Measurements from ENCODE around the gene FAM83F. TPM values are rescaled to one million over a fixed set of nuclear protein-coding genes. Genes with fewer than 3 reads are reported as not detected.

FAM83F gene
- total RNA-seq, 4 donors from 2014 or later, result 32.4 to 52.9 (median 41.2) TPM

- intact Hi-C loops (cut with DNase I; ENCODE audit: low total_unique reads), result no loop called here
- WGBS, 2 donors, result 68 to 71% methylated on average over 5 of the region's 5 CpGs
- H3K4me3 ChIP-seq (ENCODE audit: low read depth, poor library complexity, severe bottlenecking), result no peak overlapping the region
- DNase-seq (ENCODE audit: low spot score in 2 of 2), result no peak
- TF ChIP-seq CTCF (IDR thresholded peaks at IDR 0.05) (no peak), POLR2A (IDR thresholded peaks at IDR 0.05) (no peak)
These were observed 21.1 kb upstream of the FAM83F start for GRCh38 chr22:39973656-39974055.

DNA sequence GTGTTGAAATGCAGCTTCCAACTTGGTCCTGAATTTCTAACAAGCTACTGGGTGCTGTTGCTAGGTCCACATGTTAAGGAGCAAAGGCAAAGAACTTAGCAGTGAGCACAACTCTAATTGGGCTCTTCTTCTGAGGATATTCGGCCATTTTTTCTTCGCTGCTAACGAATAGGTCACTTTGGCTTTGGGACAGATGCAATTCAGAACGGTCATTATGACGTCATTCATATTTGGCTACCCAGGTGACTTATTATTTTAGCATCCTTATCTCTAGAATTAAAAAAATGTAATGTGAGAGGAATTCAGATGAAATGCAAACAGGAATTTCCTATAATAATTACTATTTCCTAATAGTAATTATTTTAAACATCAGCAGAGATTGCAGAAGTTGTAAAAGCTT is 20.7 kb upstream of the FAM83F start:
- TF ChIP-seq CTCF (IDR thresholded peaks at IDR 0.05) (no peak), POLR2A (IDR thresholded peaks at IDR 0.05) (no peak)
- DNase-seq (ENCODE audit: low spot score in 2 of 2), result no peak
- H3K4me3 ChIP-seq (ENCODE audit: low read depth, poor library complexity, severe bottlenecking), result no peak overlapping the region
- intact Hi-C loops (cut with DNase I; ENCODE audit: low total_unique reads), result no loop called here
- 72 to 73% methylated on average over 5 of the region's 5 CpGs for WGBS, 2 donors

DNA sequence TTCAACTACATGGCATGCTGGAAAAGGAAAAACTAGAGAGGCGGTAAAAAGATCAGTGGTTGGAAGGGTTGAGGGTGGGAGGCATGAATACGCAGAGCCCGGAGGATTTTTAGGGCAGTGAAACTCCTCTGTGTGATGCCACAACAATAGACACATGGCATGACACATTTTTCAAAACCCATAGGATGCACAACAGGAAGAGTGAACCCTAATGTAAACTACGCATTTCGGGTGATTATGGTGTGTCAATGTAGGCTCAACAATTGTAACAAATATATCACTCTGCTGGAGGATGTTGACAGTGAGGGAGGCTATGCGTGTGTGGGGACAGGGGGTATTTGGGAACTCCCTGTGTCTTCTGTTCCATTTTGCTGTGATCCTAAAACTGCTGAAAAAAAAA is 15.7 kb upstream of the FAM83F start:
- TF ChIP-seq POLR2A (IDR thresholded peaks at IDR 0.05), result no peak
- H3K4me3 ChIP-seq (ENCODE audit: low read depth, poor library complexity, severe bottlenecking), result no peak overlapping the region
- no peak for DNase-seq (ENCODE audit: low spot score in 2 of 2)
- intact Hi-C loops (cut with DNase I; ENCODE audit: low total_unique reads), result no loop called here
- WGBS, 2 donors, result 67 to 84% methylated on average over 6 of the region's 6 CpGs

DNA sequence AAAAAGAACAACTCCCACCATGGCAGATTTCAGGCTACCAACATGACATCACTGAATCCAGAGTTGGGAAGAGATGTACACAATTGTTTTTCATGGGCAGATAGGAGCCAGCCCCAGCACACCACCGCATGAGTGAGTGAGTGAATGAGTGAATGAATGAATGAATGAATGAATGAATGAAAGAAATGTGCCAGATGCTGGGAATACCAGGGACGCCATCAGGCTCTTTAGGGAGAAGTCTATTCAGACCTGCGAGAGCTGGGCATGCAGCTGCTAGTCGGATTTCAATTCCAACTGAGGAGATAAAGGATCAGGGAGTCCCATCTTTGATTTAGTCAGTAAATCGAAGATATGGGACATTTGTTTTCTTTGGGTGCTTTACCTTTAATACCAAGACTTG is 15.3 kb upstream of the FAM83F start:
- no peak for TF ChIP-seq CTCF (IDR thresholded peaks at IDR 0.05)
- TF ChIP-seq POLR2A (IDR thresholded peaks at IDR 0.05), result no peak
- 62 to 85% methylated on average over 5 of the region's 5 CpGs for WGBS, 2 donors
- intact Hi-C loops (cut with DNase I; ENCODE audit: low total_unique reads), result no loop called here
- H3K4me3 ChIP-seq (ENCODE audit: low read depth, poor library complexity, severe bottlenecking), result no peak overlapping the region
- no peak for DNase-seq (ENCODE audit: low spot score in 2 of 2)

- DNase-seq (ENCODE audit: low spot score in 2 of 2), result no peak
- 53 to 81% methylated on average over 4 to 6 of the region's 6 CpGs for WGBS, 2 donors
- TF ChIP-seq CTCF (IDR thresholded peaks at IDR 0.05) (no peak), POLR2A (IDR thresholded peaks at IDR 0.05) (no peak)
- no peak overlapping the region for H3K4me3 ChIP-seq (ENCODE audit: low read depth, poor library complexity, severe bottlenecking)
- intact Hi-C loops (cut with DNase I; ENCODE audit: low total_unique reads), result no loop called here
These were observed 14.2 kb upstream of the FAM83F start for GRCh38 chr22:39980596-39980995.

- no peak for DNase-seq (ENCODE audit: low spot score in 2 of 2)
- 91 to 93% methylated on average over 4 of the region's 4 CpGs for WGBS, 2 donors
- intact Hi-C loops (cut with DNase I; ENCODE audit: low total_unique reads), result no loop called here
- TF ChIP-seq POLR2A (IDR thresholded peaks at IDR 0.05) (no peak), CTCF (IDR thresholded peaks at IDR 0.05) (no peak)
- no peak overlapping the region for H3K4me3 ChIP-seq (ENCODE audit: low read depth, poor library complexity, severe bottlenecking)
These were observed 11.4 kb upstream of the FAM83F start for GRCh38 chr22:39983346-39983745.
